Astrocyte (in vitro differentiated cells and primary cell): Measurements from ENCODE around the gene SCAP.
"Not testable (repeated sequence)": the region's sequence is repeated elsewhere in the genome, so short reads cannot be mapped to it uniquely, and the experiment has no call there.

Experiments used
- EZH2 ChIP-seq: IDR thresholded peaks from 2 replicates; pipeline ENCODE4 v1.6.1; 2012; ENCODE audit warnings: mild to moderate bottlenecking, low read length, inconsistent platforms; ENCODE audit not compliant: insufficient read depth
- TF ChIP-seq, protein P1 (sequence below): IDR thresholded peaks from 2 replicates; pipeline ENCODE4 v1.5.1; 2011; ENCODE audit warnings: low read depth, mild to moderate bottlenecking, inconsistent platforms, low read length, moderate library complexity; ENCODE audit not compliant: insufficient read depth

DNA sequence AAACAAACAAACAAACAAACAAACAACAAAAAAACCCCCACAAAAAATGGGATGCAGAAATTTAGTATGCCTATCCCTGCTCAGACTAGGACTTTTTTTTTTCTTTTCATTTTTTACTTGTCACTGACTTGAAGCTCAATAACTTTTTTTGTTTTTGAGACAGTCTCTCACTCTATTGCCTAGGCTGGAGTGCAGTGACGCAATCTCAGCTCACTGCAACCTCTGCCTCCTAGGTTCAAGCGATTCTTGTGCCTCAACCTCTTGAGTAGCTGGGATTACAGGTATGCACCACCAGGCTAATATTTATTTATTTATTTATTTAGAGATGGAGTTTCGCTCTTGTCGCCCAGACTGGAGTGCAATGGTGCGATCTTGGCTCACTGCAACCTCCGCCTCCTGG is 29.5 kb upstream of the SCAP start:
- TF ChIP-seq, protein P1, sequence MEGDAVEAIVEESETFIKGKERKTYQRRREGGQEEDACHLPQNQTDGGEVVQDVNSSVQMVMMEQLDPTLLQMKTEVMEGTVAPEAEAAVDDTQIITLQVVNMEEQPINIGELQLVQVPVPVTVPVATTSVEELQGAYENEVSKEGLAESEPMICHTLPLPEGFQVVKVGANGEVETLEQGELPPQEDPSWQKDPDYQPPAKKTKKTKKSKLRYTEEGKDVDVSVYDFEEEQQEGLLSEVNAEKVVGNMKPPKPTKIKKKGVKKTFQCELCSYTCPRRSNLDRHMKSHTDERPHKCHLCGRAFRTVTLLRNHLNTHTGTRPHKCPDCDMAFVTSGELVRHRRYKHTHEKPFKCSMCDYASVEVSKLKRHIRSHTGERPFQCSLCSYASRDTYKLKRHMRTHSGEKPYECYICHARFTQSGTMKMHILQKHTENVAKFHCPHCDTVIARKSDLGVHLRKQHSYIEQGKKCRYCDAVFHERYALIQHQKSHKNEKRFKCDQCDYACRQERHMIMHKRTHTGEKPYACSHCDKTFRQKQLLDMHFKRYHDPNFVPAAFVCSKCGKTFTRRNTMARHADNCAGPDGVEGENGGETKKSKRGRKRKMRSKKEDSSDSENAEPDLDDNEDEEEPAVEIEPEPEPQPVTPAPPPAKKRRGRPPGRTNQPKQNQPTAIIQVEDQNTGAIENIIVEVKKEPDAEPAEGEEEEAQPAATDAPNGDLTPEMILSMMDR = not testable (repeated sequence)
- not testable (repeated sequence) for TF ChIP-seq EZH2
